HepG2 (cell line): ENCODE results near the gene BCAS3. TPM values are rescaled to one million over a fixed set of nuclear protein-coding genes. Genes with fewer than 3 reads are reported as not detected.

Source experiments
- AHR ChIP-seq: IDR thresholded peaks from 2 replicates; pipeline ENCODE4 v1.6.1; 2018; ENCODE audit warnings: missing genetic modification reagents, missing compliant biosample characterization
- ESRRA ChIP-seq: sonication (generic); formaldehyde crosslinking; IDR thresholded peaks from 2 replicates; pipeline ENCODE4 v1.5.1; 2020; ENCODE audit warnings: mild to moderate bottlenecking, low read depth, missing genetic modification reagents
- HNF1B ChIP-seq: sonication (generic); formaldehyde crosslinking; IDR thresholded peaks from 2 replicates; pipeline ENCODE4 v1.5.1; 2020; ENCODE audit warnings: mild to moderate bottlenecking, moderate library complexity, missing genetic modification reagents
- HNRNPH1 ChIP-seq: fragments of 200-400 bp; formaldehyde crosslinking; optimal IDR thresholded peaks from 2 replicates; pipeline ENCODE3; 2017; ENCODE audit warnings: mild to moderate bottlenecking, low read depth, low read length
- JARID2 ChIP-seq: sonication (generic); formaldehyde crosslinking; IDR thresholded peaks from 2 replicates; pipeline ENCODE4 v1.8.1; 2023; ENCODE audit warnings: missing genetic modification reagents, inconsistent platforms; ENCODE audit not compliant: insufficient replicate concordance
- KMT2B ChIP-seq: IDR thresholded peaks from 2 replicates; pipeline ENCODE4 v1.6.1; 2016; ENCODE audit warnings: missing genetic modification reagents, missing compliant biosample characterization
- NR0B2 ChIP-seq: sonication (generic); formaldehyde crosslinking; IDR thresholded peaks from 2 replicates; pipeline ENCODE4 v1.4.0; 2020; ENCODE audit warnings: mild to moderate bottlenecking, missing genetic modification reagents
- PAX8 ChIP-seq: sonication (generic); formaldehyde crosslinking; IDR thresholded peaks from 2 replicates; pipeline ENCODE4 v1.8.0; 2022; ENCODE audit warnings: mild to moderate bottlenecking, missing genetic modification reagents, borderline replicate concordance
- RARA ChIP-seq: IDR thresholded peaks from 2 replicates; pipeline ENCODE4 v1.6.1; 2016; ENCODE audit warnings: missing genetic modification reagents, missing compliant biosample characterization
- RNF219 ChIP-seq: sonication (generic); formaldehyde crosslinking; IDR thresholded peaks from 2 replicates; pipeline ENCODE4 v1.5.0; 2020; ENCODE audit warnings: mild to moderate bottlenecking, missing genetic modification reagents
- SNAPC2 ChIP-seq: sonication (generic); formaldehyde crosslinking; IDR thresholded peaks from 2 replicates; pipeline ENCODE4 v1.8.1; 2022; ENCODE audit warnings: mild to moderate bottlenecking, missing genetic modification reagents
- TOE1 ChIP-seq: sonication (generic); formaldehyde crosslinking; IDR thresholded peaks from 2 replicates; pipeline ENCODE4 v1.4.0; 2020; ENCODE audit warnings: mild to moderate bottlenecking, missing genetic modification reagents
- UBTF ChIP-seq: sonication (generic); formaldehyde crosslinking; IDR thresholded peaks from 2 replicates; pipeline ENCODE4 v1.4.0; 2020; ENCODE audit warnings: mild to moderate bottlenecking, missing genetic modification reagents
- ZBTB26 ChIP-seq: IDR thresholded peaks from 2 replicates; pipeline ENCODE4 v1.6.1; 2016; ENCODE audit warnings: missing compliant biosample characterization, missing genetic modification reagents, borderline replicate concordance
- ZBTB49 ChIP-seq: sonication (generic); formaldehyde crosslinking; IDR thresholded peaks from 2 replicates; pipeline ENCODE4 v1.4.0; 2020; ENCODE audit warnings: missing genetic modification reagents, borderline replicate concordance
- ZC3H4 ChIP-seq: sonication (generic); formaldehyde crosslinking; IDR thresholded peaks from 2 replicates; pipeline ENCODE4 v1.4.0; 2020; ENCODE audit warnings: missing genetic modification reagents, borderline replicate concordance
- ZNF337 ChIP-seq: sonication (generic); formaldehyde crosslinking; IDR thresholded peaks from 2 replicates; pipeline ENCODE4 v1.5.1; 2020; ENCODE audit warnings: missing genetic modification reagents, low read depth, mild to moderate bottlenecking, borderline replicate concordance
- ZSCAN25 ChIP-seq: sonication (generic); formaldehyde crosslinking; IDR thresholded peaks from 2 replicates; pipeline ENCODE4 v1.8.0; 2022; ENCODE audit warnings: mild to moderate bottlenecking, missing genetic modification reagents
- polyA plus RNA-seq, 8 experiments: library from polyadenylated mRNA; depleted of rRNA in 3 of 8; stranded (reverse) in 7 of 8; unstranded in 1 of 8; fragments of >200 nt; fragmentation: Illumina TruSeq in 4 of 8; extraction: Trizol in 4 of 8; gene quantifications; 2 replicates each; pipeline versions ENCODE4 v1.2.1 to v1.2.3, GENCODE V29; 2011 to 2016; ENCODE audit warnings: low read depth in 4 of 8, missing spikeins in 1 of 8, mixed read lengths in 1 of 8; ENCODE audit not compliant: insufficient read depth in 1 of 8
- total RNA-seq, 5 experiments: library from RNA; depleted of rRNA; stranded (reverse); fragments of >200 nt; fragmentation: Illumina TruSeq; extraction: Trizol; gene quantifications; 2 replicates each; pipeline ENCODE4 v1.2.3, GENCODE V29; 2016; ENCODE audit warnings: low read depth in 1 of 5

BCAS3 gene
- total and polyA plus RNA-seq, 2 of the 13 experiments (the other 11 are each of a cell fraction or from before 2014, with no cell fraction given) = 10.7 to 11.2 TPM

- TF ChIP-seq HNRNPH1 = no peak
- TF ChIP-seq HNF1B (CRISPR knock-in tag) = 0 out of 2 replicates have a peak, but pooled peaks have one; percentile 75
- no peak for TF ChIP-seq KMT2B (CRISPR knock-in tag)
- TF ChIP-seq RARA (CRISPR knock-in tag) = no peak
- TF ChIP-seq PAX8 (CRISPR knock-in tag) = peak; percentile 89; the same call in 1 of the 2 replicates
- TF ChIP-seq SNAPC2 (CRISPR knock-in tag) = no peak
- no peak for TF ChIP-seq JARID2 (CRISPR knock-in tag)
- no peak for TF ChIP-seq TOE1 (CRISPR knock-in tag)
- no peak for TF ChIP-seq RNF219 (CRISPR knock-in tag)
- no peak for TF ChIP-seq NR0B2 (CRISPR knock-in tag)
- no peak for TF ChIP-seq ZBTB26 (CRISPR knock-in tag)
- no peak for TF ChIP-seq ZSCAN25 (CRISPR knock-in tag)
- TF ChIP-seq UBTF (CRISPR knock-in tag) = peak; percentile 86
- no peak for TF ChIP-seq ZC3H4 (CRISPR knock-in tag)
- TF ChIP-seq ZNF337 (CRISPR knock-in tag) = no peak
- TF ChIP-seq ESRRA (CRISPR knock-in tag) = peak; percentile 50
- no peak for TF ChIP-seq ZBTB49 (CRISPR knock-in tag)
- TF ChIP-seq AHR (CRISPR knock-in tag) = no peak; the same call in 1 of the 2 replicates
Observed at GRCh38 chr17:61416540-61417363, 739.1 kb downstream of the BCAS3 start (continued).
